DMS153 (cell line): ENCODE measurements around the gene SGSH.
"Not testable (repeated sequence)": the region's sequence is repeated elsewhere in the genome, so short reads cannot be mapped to it uniquely, and the experiment has no call there.

Source experiments
- DNase-seq: peaks from one replicate; lab custom pipeline; 2025; lab: John Stamatoyannopoulos, UW

Gene SGSH

DNA sequence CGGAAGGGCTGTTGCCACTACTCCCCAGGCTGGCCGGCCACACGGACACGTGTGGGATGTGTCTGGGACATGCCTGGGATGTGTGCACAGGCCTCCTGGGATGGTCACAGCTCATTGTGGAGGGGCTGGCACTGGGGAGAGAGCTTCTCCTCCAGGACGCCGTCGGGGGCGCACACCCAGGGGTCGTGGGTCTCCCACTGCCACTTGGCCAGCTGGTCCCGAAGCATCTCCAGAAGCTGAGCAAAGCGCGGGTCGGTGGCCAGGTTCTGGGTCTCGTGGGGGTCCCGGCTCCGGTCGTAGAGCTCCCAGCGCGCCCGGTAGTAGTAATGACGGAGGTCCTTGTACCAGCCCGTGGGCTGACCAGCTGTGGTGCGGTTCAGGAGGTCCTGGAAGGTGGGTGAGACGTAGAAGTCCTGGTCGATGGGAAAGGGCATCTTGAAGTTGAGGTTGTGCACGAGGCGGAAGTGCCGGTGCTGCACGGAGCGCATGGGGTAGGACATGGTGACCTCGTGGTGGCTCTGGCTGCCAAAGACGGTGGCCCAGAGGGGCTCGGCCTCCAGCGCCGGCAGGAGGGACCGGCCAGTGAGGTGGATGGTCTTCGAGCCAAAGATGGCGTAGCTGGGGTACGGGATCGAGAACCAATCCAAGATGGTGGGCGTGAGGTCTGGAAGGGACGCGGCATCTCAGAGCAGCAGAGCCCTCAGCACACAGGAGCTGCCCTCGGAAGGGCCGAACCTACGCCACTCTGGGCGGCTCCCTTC lies 9.6 kb downstream of the SGSH start:
- no peak for DNase-seq

DNA sequence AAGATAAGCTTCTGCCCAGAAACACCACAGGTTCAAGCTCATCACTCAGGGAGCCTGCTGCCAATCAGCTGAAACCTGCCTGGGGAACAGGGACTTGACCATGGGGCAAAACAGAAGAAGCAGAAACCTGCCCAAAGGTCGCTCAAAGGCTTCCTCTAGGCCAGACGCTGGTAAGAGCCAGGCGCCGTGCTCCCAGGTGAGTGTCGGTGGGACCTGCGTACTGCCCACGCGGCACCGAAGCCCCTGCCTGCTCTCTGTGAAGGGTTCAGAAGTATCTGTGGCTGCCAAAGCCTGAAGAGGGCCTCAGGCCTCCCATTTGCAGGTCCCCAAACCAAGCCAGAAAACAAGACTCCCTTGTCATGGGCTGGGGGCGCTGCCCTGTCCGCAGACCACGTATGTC lies 10.4 kb downstream of the SGSH start:
- no peak for DNase-seq

DNA sequence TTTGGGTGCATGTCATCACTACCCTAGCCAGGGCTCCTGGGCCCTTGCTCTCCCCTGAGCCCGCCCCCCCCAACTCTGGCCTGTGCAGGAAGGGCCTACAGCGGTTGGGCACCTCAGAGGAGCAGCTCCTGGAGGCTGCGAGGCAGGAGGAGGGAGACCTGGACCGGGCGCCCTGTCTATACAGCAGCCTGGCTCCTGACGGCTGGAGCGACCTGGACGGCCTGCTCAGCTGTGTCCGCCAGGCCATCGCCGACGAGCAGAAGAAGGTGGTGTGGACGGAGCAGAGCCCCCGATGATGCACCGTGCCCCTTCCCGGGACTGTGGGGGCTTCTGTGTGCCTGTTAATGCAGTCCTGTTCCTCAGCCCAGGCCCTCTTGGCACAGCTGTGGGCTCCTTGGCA lies 12.1 kb downstream of the SGSH start:
- DNase-seq: no peak

DNA sequence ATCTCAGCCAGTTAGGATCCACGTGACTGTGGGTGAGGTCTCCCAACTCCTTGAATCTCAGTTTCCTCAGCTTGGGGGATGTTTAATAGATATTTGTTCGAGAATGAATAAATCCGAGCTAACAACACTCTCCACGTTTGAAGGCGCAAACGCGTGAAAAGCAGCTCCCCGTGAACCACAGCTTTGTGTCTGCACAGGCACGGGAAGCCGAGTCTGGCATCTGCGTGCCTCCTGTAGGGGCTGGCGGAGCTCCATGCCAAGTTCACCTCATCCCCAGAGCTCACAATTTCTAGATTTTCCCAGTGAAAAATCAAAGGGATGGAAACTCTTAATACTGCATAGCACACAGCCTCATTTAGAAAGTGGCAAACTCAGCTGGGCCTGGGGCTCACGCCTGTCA lies 14.3 kb downstream of the SGSH start:
- DNase-seq: no peak

DNA sequence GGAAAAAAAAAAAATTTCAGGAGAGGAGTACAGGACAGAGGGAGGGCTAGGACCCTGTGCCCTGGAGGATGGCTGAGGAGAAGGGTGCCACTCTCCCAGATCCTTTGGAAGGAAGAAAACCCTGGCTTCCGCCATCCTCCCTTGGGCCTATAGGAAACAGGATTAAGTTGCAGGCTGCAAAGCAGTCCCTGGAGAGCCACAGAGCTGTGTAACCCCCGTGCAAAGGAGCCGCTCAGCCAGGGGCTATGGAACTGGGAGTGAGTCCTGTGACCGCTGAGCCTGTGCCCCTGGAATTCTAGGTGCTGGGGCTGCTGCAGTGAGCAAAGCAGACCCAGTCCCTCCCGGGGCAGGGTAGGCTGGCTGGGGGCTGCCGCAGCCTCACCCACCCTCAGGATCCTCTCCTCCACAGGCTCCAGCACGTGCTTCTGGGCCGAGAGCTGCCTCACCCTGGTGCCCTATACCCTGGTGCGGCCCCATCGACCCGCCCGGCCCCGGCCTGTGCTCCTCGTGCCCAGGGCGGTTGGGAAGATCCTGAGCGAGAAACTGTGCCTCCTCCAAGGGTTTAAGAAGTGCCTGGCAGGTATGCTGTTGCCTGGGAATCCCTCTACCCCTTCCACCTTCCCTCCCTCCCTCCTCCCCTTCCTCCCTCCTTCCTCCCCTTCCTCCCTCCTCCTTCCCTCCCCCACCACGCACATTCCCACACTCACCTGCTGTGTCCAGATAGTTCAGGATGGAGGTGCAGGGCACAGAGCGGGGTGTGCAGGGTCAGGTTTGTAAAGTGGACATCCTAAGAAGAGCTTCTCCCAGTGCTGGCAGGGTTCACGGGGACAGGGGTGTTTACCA lies 15.3 kb downstream of the SGSH start:
- DNase-seq: no peak

DNA sequence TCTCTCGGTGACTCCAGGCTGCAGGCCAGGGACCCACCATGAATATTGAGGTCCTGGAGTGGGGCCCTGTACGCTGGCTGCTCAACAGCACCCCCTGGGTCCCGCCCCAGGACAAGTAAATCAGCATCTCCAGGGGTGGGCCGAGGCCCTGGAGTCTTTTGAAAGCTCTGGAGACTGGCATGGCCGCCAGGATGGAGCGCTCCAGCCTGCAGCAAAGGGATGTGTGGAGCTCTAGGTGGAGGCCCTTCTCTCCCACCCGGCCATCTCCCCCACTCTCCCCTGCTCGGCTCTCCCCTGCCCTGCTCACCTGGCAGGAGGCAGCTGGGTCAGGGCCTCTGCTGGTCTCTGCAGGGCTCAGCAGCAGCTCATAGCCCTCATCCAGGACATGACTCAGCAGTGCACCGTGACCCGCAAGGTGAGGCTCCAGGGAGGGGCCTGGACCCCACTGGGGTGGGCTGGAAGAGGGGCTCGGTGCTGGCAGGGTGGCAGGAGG lies 16.6 kb downstream of the SGSH start:
- DNase-seq: no peak

DNA sequence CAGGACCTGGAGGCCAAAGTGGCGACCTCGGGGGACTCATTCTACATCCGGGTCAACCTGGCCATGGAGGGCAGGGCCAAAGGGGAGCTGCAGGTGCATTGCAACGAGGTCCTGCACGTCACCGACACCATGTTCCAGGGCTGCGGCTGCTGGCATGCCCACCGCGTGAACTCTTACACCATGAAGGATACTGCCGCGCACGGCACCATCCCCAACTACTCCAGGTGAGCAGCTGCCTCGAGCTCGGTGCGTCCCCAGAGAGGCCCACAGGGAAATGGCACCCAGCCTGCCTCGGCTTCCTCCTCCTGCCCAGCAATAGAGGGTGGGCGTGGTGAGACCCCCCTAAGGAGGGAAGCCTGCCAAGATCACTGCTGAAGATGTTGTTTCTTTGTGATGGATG lies 17.9 kb downstream of the SGSH start:
- DNase-seq: no peak

DNA sequence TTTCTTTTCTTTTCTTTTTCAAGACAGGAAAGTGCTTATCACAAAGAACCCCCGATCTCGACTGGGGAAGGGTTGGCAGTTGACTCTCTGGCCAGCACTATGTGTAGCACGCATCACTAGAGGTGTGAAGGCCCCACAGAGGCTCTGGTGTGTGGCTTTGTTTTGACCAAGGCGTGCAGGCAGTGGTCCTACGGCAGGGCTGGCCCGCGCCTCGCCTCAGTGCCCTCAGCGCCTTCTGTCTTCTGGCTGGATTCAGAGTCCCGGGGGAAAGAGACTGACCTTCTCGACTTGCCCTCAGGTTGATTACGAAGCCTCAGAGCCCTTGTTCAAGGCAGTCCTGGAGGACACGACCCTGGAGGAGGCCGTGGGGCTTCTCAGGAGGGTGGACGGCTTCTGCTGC lies 18.7 kb downstream of the SGSH start:
- no peak for DNase-seq

DNA sequence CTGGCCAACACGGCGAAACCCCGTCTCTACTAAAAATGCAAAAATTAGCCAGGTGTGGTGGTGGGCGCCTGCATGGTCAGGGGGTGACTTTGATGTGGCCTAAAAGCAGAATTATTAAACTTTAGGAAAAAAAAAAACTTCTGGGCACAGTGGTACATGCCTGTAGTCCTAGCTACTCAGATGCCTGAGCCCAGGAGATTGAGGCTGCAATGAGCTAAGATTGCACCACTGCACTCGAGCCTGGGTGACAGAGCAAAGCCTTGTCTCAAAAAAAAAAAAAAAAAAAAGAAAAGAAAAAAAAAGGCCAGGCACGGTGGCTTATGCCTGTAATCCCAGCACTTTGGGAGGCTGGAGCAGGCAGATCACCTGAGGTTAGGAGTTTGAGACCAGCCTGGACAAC lies 20.8 kb downstream of the SGSH start:
- not testable (repeated sequence) for DNase-seq

DNA sequence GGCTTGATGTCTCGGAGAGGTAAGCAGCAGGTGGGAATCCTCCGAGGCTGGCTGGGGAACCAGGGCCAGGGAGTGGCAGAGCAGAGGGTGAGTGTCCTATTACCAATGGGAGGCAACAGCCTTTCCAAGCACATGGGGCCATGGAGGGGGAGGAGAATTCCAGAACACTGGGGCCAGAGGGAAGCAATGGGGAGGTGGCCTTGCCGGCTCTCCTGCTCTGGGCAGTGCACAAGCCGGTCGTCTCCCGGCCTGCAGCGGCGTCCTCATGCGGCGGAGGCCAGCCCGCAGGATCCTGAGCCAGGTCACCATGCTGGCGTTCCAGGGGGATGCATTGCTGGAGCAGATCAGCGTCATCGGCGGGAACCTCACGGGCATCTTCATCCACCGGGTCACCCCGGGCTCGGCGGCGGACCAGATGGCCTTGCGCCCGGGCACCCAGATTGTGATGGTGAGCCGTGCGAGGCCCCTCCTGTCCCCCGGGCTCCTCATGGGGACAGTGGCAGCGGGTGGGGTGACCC lies 21.9 kb downstream of the SGSH start:
- no peak for DNase-seq

DNA sequence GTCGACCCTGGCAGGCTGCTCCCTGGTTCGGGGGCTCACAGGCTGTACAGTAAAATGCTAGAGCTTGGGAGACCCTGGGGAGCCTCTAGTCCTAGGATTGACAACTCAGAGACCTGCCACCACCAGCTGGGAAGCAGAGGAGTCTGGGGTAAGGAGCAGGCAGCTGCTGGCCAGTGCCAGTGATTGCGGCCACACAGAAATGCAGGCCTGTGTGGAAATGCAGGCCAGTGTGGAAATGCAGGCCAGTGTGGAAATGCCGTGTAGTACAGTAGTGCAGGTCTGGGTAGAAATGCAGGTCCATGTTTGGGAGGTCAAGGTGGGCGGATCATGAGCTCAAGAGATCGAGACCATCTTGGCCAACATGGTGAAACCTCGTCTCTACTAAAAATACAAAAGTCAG lies 23.5 kb downstream of the SGSH start:
- no peak for DNase-seq

DNA sequence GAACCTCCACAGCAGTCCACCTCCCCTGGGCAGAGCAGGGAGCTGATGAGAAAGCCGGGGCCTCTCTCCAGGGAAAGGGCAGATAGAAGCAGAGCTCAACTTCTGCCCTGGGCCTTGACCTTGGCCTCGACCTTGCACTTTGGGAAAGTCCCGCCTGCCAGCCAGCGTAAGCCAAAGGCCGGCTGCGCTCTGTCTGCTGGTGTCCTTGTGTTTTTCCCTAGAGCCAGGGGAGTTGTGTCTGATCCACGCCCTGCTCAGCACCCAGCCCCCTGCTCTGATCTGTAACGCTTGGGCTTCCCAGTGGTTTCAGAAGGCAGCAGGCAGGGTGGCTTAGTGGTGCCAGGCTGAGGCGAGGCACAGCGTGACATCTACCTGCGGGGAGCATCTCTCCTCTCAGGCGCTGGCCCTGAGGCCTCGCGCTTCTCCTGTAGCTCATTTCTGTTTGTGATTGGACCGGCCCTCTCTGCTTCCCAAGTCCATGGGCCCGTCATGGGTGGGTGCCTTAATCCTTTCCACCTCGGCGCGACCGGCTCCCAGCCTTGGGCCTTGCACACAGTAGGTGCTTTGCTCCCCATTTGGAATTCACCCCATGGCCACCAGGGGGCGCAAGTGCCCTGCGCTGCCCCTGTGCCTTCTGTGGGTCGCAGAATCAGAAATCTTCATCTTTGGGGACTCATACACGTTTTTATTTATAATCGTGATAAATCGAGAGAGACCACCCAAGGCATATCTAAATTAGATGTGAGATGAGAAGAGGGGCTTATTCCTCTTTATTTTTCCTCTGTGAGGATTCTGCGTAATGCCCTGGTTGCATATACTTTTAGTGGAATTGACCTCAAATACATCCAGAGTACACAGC lies 24.2 kb downstream of the SGSH start:
- DNase-seq: no peak

DNA sequence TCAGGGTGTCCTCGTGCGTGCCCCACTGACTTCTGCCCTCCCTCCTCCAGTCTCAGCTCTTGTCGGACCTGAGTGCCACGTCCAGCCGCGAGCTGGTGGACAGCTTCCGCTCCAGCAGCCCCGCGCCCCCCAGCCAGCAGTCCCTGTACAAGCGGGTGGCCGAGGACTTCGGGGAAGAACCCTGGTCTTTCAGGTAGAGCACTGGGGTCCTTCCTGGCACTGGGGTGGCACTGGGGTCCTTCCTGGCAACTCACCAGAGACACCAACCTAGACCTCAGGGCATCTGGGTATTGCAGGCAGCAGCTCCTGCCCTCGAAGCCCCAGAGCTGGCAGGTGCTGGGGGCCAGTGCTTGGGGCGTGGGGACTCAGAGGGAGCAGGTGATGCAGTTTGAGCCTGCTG lies 25.0 kb downstream of the SGSH start:
- DNase-seq: no peak

DNA sequence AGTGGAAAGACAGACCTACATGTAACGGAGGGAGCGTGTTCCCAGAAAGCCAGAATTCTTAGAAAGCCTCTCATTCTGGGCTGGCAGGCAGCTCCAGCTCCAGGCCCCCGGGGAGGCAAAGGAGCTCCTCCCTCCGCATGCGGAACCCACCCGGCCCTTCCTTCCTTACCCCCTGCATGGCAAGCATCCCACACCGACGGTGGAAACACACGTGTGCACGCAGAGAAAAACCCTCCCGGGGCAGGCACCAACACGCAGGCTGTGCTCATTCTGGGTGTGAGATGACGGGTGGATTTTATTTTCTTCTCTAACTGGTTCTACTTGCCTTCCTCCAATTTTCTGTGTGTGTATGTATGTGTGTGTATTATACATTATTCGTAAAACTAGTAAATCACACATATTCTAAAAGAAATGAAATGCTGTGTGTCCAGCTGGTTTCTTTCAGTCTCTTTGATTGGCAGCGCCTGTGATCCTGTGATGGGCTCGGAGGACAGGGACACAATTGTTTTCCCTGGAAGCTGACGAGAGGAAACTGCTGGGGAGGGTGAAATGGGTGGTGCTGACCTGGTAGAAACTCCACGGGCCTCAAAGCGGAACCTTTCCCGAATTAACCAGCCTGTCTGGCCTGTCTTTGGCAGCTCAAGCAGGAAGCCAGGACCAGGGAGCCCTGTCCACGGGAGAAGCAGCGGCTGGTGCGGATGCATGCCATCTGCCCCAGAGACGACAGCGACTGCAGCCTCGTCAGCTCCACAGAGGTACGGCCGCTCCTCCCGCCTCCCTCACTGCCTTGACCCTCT lies 28.1 kb downstream of the SGSH start:
- no peak for DNase-seq

DNA sequence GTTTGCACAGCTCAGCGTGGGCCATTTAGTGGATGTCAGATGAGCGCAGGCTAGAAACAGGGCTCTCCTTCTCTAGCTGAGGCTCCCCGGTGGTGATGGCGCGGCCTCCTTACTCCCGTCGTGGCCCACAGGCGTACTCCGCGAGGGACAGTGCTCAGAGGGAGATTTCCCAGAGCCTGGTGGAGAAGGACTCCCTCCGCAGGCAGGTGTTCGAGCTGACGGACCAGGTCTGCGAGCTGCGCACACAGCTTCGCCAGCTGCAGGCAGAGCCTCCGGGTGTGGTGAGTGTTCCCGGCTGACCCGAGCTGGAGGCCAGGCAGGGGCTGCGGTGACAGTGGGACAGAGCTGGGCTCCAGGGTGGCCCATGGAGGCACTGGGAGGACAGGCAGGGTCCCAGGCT lies 28.9 kb downstream of the SGSH start:
- DNase-seq: no peak

DNA sequence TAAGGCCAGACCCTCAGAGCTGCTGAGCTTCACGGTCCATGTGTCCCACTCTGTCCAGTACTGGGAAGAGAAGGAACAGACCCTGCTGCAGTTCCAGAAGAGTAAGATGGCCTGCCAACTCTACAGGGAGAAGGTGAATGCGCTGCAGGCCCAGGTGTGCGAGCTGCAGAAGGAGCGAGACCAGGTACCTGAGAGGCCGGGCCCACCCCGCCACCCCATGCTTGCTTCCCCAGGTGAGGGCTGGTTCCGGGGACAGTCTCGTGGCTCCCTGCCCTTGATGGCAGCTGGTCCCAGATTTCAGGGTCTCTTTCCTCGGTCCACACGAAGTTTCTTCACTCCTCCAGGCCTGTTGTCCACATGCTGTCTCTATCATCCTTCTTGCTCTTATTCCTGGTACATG lies 29.4 kb downstream of the SGSH start:
- no peak for DNase-seq

DNA sequence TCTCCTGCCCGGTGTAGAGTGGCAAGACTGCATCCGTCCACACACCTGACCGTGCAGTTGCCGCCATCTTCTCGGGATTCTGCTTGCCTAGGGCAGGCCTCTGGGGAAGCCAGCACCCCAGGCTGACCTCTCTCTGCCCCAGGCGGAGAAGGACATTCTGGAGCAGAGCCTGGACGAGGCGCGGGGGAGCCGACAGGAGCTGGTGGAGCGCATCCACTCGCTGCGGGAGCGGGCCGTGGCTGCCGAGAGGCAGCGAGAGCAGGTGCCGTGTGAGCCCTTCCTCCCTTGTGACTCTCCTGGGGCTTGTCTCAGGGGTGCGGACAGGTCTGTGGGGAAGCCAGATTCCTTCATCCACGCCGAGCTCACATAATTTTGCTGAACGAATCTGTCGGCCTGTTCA lies 30.5 kb downstream of the SGSH start:
- no peak for DNase-seq

DNA sequence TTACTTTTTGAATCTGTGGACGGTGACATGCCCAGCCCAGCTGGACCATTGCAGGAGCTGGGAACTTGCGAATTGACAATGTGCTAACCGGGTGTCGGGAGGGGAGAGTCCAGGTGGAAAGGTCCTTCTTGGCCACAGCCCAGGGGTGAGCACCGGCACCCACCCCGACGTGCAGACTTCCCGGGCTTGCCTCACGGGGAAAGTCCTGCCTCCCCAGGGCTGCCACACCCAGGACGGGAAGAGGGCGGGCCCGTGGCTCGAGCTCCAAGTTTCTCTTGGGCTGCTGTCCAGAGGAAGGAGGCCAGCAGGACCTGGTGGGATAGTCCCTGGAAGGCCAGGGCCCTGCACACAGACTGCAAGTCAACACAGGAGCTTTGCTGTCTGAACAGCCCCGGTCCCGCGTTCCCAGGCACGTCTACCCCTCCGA lies 32.6 kb downstream of the SGSH start:
- DNase-seq: no peak

DNA sequence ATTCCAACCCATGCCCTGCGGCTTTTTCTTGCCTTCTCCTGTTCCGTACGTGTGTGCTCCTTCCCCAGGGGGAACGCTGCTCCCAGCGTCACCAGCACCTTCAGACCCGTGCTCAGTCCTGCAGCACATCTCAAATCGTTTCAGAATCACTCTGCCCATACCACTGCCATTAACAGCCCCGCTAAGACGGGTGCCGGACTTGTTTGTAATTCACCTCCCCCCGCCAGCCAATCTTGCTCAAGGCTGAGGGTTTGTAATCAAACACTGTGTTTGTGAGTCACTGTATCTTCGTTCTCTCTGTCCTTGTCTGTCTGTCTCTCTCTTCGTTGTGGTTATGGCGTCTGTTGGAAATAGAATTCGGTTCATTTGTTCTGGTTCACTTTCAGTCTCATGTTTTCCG lies 33.0 kb downstream of the SGSH start:
- no peak for DNase-seq

DNA sequence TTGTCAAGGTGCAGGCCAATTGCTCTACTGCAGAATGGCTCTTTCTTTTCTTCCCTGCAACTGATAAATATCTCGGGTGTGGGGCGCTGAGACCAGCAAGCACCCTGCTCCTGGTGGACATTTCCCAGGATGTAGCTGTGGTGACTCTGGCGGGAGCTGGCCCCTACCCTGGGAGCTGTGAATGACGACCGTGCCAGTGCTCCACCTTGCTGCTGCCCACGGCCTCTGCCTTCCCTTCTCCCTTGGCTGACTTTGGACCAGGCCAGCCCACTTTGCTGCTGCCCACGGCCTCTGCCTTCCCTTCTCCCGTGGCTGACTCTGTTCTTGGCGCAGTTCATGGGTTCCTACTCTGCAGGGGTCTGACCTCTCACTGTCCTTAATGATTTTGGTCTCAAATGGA lies 34.2 kb downstream of the SGSH start:
- DNase-seq: no peak

DNA sequence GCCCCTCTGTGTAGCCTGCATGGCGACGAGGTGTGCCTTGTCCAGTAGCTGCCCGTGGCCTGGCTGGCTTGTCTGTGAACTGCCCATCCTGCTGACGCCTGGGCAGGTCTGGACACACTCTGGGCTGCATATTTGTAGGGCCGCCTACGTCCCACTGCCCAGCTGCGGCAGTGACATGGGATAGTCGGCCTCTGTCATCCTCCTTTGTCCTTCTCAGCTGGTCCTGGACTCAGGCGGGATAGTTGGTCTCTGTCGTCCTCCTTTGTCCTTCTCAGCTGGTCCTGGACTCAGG lies 35.8 kb downstream of the SGSH start:
- DNase-seq: no peak
